Keratinocyte (primary cell): ENCODE measurements around the gene NUP214. TPM values are rescaled to one million over a fixed set of nuclear protein-coding genes. Genes with fewer than 3 reads are reported as not detected.

Experiments used
- DNase-seq: peaks from one replicate; pipeline ENCODE4 v3.0.0-alpha.2; 2011; ENCODE audit warnings: low read depth, missing footprints, low spot score
- FAIRE-seq: peaks from 2 replicates; lab custom pipeline; 2011; peaks lifted over from hg19 to GRCh38; lab: Jason Lieb, UNC
- H2AFZ ChIP-seq: 2 replicates; pipeline ENCODE4 v1.6.0; 2012; ENCODE audit warnings: low read length, control low read depth, inconsistent platforms; ENCODE audit not compliant: control insufficient read depth
- H3K27ac ChIP-seq: 2 replicates; pipeline ENCODE4 v1.5.1; 2011; ENCODE audit warnings: low read length; ENCODE audit not compliant: control insufficient read depth, insufficient read depth
- H3K27me3 ChIP-seq: 3 replicates; pipeline ENCODE4 v1.6.0; 2011; ENCODE audit warnings: low read length; ENCODE audit not compliant: control insufficient read depth, insufficient read depth; ENCODE audit errors: extremely low read depth
- H3K36me3 ChIP-seq, 2 experiments: 2 replicates in 1 of 2; 3 replicates in 1 of 2; pipeline ENCODE4 v1.5.1; 2011; ENCODE audit warnings: low read length in 2 of 2, mild to moderate bottlenecking in 1 of 2; ENCODE audit not compliant: control insufficient read depth in 2 of 2, insufficient read depth in 2 of 2; ENCODE audit errors: extremely low read depth in 1 of 2
- H3K4me1 ChIP-seq: 3 replicates; pipeline ENCODE4 v1.5.1; 2011; ENCODE audit warnings: low read length; ENCODE audit not compliant: control insufficient read depth, insufficient read depth; ENCODE audit errors: extremely low read depth
- H3K4me2 ChIP-seq: 3 replicates; pipeline ENCODE4 v1.6.0; 2011; ENCODE audit warnings: low read depth, low read length; ENCODE audit not compliant: control insufficient read depth, insufficient read depth; ENCODE audit errors: extremely low read depth
- H3K4me3 ChIP-seq, 3 experiments: fragments of 200-600 bp in 1 of 3; sonication (generic) in 1 of 3; 2 replicates in 2 of 3; 3 replicates in 1 of 3; pipeline ENCODE4 v1.5.1; 2011 to 2016; ENCODE audit warnings: low read length in 3 of 3, mild to moderate bottlenecking in 3 of 3, control low read depth in 2 of 3, inconsistent platforms in 1 of 3, low read depth in 1 of 3, mixed read lengths in 1 of 3, mixed run types in 1 of 3, moderate library complexity in 1 of 3; ENCODE audit not compliant: control insufficient read depth in 2 of 3, insufficient read depth in 2 of 3; ENCODE audit errors: extremely low read depth in 1 of 3
- H3K79me2 ChIP-seq: 2 replicates; pipeline ENCODE4 v1.6.0; 2012; ENCODE audit warnings: low read length; ENCODE audit not compliant: control insufficient read depth, insufficient read depth
- H3K9ac ChIP-seq: 3 replicates; pipeline ENCODE4 v1.6.0; 2011; ENCODE audit warnings: low read length; ENCODE audit not compliant: control insufficient read depth, insufficient read depth; ENCODE audit errors: extremely low read depth
- H3K9me1 ChIP-seq: 3 replicates; pipeline ENCODE4 v1.6.0; 2011; ENCODE audit warnings: low read length; ENCODE audit not compliant: control insufficient read depth, insufficient read depth; ENCODE audit errors: extremely low read depth
- H3K9me3 ChIP-seq: 2 replicates; pipeline ENCODE4 v1.5.1; 2012; ENCODE audit warnings: low read depth, low read length; ENCODE audit not compliant: control insufficient read depth
- H4K20me1 ChIP-seq: 3 replicates; pipeline ENCODE4 v1.6.0; 2011; ENCODE audit warnings: low read length; ENCODE audit not compliant: control insufficient read depth, insufficient read depth; ENCODE audit errors: extremely low read depth
- EZH2 ChIP-seq: IDR thresholded peaks from one replicate; pipeline ENCODE4 v1.6.1; 2012; ENCODE audit warnings: inconsistent platforms, mild to moderate bottlenecking, low read length, moderate library complexity
- dilution Hi-C: fragments of 300-500 bp; cut with MboI; formaldehyde crosslinking; loops from one replicate; pipeline ENCODE4 v1.7.0; 2020; ENCODE audit warnings: low sequenced_read_pairs; ENCODE audit not compliant: extremely low pct_ligation_motif_present
- polyA plus RNA-seq, 5 experiments: library from polyadenylated mRNA; depleted of rRNA in 3 of 5; stranded (reverse) in 3 of 5; stranded (forward) in 1 of 5; unstranded in 1 of 5; fragments of >200 nt; gene quantifications; 1 replicate in 1 of 5; 2 replicates in 3 of 5; 3 replicates in 1 of 5; pipeline versions ENCODE4 v1.2.1 to v1.2.3, GENCODE V29; 2011 to 2012; ENCODE audit warnings: missing spikeins in 2 of 5, low read depth in 1 of 5, low replicate concordance in 1 of 5
- TF ChIP-seq, protein P1 (sequence below), 3 experiments: IDR thresholded peaks in 1 of 3; conservative IDR thresholded peaks in 1 of 3; optimal IDR thresholded peaks in 1 of 3; 2 replicates in 2 of 3; 3 replicates in 1 of 3; pipeline versions ENCODE3 to v1.5.1; 2011; ENCODE audit warnings: low read length in 3 of 3, mild to moderate bottlenecking in 3 of 3, moderate library complexity in 2 of 3, control low read depth in 1 of 3, inconsistent platforms in 1 of 3; ENCODE audit not compliant: insufficient read depth in 2 of 3; ENCODE audit errors: extremely low read depth in 1 of 3

The NUP214 gene
- polyA plus RNA-seq, 1 donor (not counting 4 experiments of a cell fraction or from before 2014, with no cell fraction given), result 7.3 TPM

DNA sequence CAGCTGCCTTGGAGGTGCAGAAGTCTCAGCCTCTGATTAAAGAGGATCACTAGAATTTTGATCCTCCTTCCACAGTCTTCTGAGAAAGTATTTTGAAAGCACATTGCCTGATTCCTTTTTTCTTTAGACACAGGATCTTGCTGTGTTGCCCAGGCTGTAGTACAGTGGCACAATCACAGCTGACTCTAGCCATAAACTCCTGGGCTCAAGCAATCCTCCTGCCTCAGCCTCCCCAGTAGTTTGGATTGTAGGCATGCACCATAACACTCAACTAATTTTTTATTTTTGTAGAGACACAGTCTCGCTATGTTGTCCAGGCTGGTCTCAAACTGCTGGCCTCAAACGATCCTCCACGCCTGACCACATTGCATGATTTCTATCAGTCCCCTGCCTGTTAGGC, 76.5 kb downstream of the NUP214 start:
- FAIRE-seq (no peak), DNase-seq (no peak)
- Histone ChIP-seq H3K27ac (no peak overlapping the region), H3K79me2 (no peaks in the 10 kb centered on the region), H3K9me1 (no peaks in the 10 kb centered on the region), H3K4me2 (no peak overlapping the region), H3K9me3 (no peaks in the 10 kb centered on the region), H3K9ac (no peak overlapping the region), H2AFZ (no peak overlapping the region), H3K4me3 (no peak overlapping the region), H3K36me3 (peaks cover 21 to 44% of the 10 kb centered on the region in 2 experiments), H3K27me3 (no peaks in the 10 kb centered on the region), H4K20me1 (no peaks in the 10 kb centered on the region), H3K4me1 (no peaks in the 10 kb centered on the region)
- TF ChIP-seq, protein P1, sequence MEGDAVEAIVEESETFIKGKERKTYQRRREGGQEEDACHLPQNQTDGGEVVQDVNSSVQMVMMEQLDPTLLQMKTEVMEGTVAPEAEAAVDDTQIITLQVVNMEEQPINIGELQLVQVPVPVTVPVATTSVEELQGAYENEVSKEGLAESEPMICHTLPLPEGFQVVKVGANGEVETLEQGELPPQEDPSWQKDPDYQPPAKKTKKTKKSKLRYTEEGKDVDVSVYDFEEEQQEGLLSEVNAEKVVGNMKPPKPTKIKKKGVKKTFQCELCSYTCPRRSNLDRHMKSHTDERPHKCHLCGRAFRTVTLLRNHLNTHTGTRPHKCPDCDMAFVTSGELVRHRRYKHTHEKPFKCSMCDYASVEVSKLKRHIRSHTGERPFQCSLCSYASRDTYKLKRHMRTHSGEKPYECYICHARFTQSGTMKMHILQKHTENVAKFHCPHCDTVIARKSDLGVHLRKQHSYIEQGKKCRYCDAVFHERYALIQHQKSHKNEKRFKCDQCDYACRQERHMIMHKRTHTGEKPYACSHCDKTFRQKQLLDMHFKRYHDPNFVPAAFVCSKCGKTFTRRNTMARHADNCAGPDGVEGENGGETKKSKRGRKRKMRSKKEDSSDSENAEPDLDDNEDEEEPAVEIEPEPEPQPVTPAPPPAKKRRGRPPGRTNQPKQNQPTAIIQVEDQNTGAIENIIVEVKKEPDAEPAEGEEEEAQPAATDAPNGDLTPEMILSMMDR (optimal IDR thresholded peaks at IDR 0.05 in 1 of 3, IDR thresholded peaks at IDR 0.05 in 1 of 3, conservative IDR thresholded peaks at IDR 0.05 in 1 of 3; ENCODE audit: extremely low read depth in 1 of 3, insufficient read depth in 2 of 3, low read length in 3 of 3), result no peak
- no peak for TF ChIP-seq EZH2
- dilution Hi-C loops, result no loop called here

DNA sequence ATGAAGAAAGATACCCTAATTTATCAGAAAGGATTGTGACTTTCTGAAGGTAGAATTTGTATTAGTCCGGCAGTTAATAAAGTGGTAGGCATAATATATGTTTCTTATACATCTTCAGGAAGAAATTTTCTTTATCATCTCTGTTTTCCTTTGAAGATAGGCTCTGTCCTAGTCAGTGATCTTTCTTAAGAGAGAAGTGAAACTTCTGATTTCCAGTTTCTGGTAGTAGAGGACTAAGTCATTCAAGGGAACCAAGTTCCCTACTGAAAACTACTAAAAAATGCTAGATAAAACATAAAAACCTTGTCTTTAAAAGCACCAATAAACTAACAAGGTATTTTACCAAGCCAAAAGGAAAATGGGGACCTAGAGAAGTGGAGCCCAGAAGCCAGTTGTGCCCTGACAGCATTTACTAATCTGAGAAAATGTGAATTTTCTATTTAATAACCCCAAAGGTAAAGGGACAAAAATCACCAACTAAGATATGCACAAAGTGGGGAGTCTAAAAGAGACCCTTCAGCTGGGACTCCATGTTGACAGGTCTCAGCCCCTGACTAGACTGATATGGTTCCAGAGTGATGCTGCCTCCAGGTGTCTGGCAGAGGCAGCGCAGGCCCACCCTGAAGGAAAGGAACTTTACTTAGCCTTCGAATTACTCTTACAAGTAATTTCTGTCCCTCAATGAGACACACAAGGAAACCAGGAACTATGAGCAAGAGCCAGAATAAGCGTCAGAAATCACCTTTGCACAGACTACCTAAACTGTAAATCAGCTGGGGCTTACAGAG, 78.2 kb downstream of the NUP214 start:
- dilution Hi-C loops, result no loop called here
- Histone ChIP-seq H3K27ac (no peak overlapping the region), H3K9ac (no peak overlapping the region), H3K79me2 (no peaks in the 10 kb centered on the region), H3K27me3 (no peaks in the 10 kb centered on the region), H2AFZ (no peak overlapping the region), H3K4me3 (no peak overlapping the region), H4K20me1 (no peaks in the 10 kb centered on the region), H3K9me1 (no peaks in the 10 kb centered on the region), H3K4me1 (no peaks in the 10 kb centered on the region), H3K4me2 (no peak overlapping the region), H3K36me3 (peaks cover 5 to 29% of the 10 kb centered on the region in 2 experiments), H3K9me3 (no peaks in the 10 kb centered on the region)
- TF ChIP-seq, protein P1 (optimal IDR thresholded peaks at IDR 0.05 in 1 of 3, IDR thresholded peaks at IDR 0.05 in 1 of 3, conservative IDR thresholded peaks at IDR 0.05 in 1 of 3; ENCODE audit: extremely low read depth in 1 of 3, insufficient read depth in 2 of 3, low read length in 3 of 3), result peak; percentile 20 to 50 (median 33)
- TF ChIP-seq EZH2, result no peak
- DNase-seq (no peak), FAIRE-seq (no peak)
